Peyer's patch (tissue), 4 donors: ENCODE data around the gene SGIP1. TPM values are rescaled to one million over a fixed set of nuclear protein-coding genes. Genes with fewer than 3 reads are reported as not detected.

ENCODE experiments used
- DNase-seq, 3 donors: peaks; one replicate each; pipeline ENCODE4 v3.0.0-alpha.2; 2017 to 2019
- H3K27ac ChIP-seq, 4 donors: fragments of 200-600 bp; sonication (generic); one replicate each; pipeline ENCODE4 v1.5.1; 2016 to 2019
- H3K27me3 ChIP-seq, 2 donors: fragments of 200-600 bp; sonication (generic); one replicate each; pipeline ENCODE4 v1.5.1; 2019
- H3K36me3 ChIP-seq, 3 donors: fragments of 200-600 bp; sonication (generic); one replicate each; pipeline ENCODE4 v1.5.1; 2016 to 2019
- H3K4me1 ChIP-seq, 4 donors: fragments of 200-600 bp; sonication (generic); one replicate each; pipeline ENCODE4 v1.5.1; 2016 to 2019
- H3K4me3 ChIP-seq, 4 donors: fragments of 200-600 bp; sonication (generic); 1 replicate in 3 of 4; 2 replicates in 1 of 4; pipeline ENCODE4 v1.5.1; 2016 to 2019; ENCODE audit warnings: mild to moderate bottlenecking in 1 of 4
- H3K9me3 ChIP-seq, 4 donors: fragments of 200-600 bp; sonication (generic); one replicate each; pipeline ENCODE4 v1.5.1; 2016 to 2019; ENCODE audit warnings: mild to moderate bottlenecking in 1 of 4
- CTCF ChIP-seq, 6 experiments: fragments of 450-650 bp in 4 of 6; fragments of 200-600 bp in 2 of 6; sonication (generic) in 1 of 6; IDR thresholded peaks; one replicate each; pipeline ENCODE4 v1.5.1; 2017 to 2019; ENCODE audit warnings: antibody characterized with exemption in 6 of 6, mild to moderate bottlenecking in 3 of 6, moderate library complexity in 1 of 6
- POLR2A ChIP-seq, 2 donors: fragments of 450-650 bp; IDR thresholded peaks; one replicate each; pipeline ENCODE4 v1.5.1; 2017; ENCODE audit warnings: antibody characterized with exemption in 2 of 2, mild to moderate bottlenecking in 2 of 2, moderate library complexity in 2 of 2
- total RNA-seq, 4 donors: library from RNA; depleted of rRNA; stranded (reverse); fragments of >200 nt; gene quantifications; one replicate each; pipeline ENCODE4 v1.1.0, GENCODE V29; 2016

Gene SGIP1
- total RNA-seq, 4 donors from 2014 or later: 0.47 to 14.9 (median 5.8) TPM

- Histone ChIP-seq H3K36me3 (no peaks in the 10 kb centered on the region), H3K27me3 (no peaks in the 10 kb centered on the region), H3K4me1 (peaks cover 0 to 19% (median 0%) of the 10 kb centered on the region in 4 donors), H3K9me3 (no peaks in the 10 kb centered on the region), H3K27ac (no peak overlapping the region), H3K4me3 (no peak overlapping the region)
- TF ChIP-seq POLR2A (IDR thresholded peaks at IDR 0.05): no peak
- no peak for TF ChIP-seq CTCF (IDR thresholded peaks at IDR 0.05)
- DNase-seq: no peak
Observed at GRCh38 chr1:66537718-66538117, 3.8 kb downstream of the SGIP1 start.

DNA sequence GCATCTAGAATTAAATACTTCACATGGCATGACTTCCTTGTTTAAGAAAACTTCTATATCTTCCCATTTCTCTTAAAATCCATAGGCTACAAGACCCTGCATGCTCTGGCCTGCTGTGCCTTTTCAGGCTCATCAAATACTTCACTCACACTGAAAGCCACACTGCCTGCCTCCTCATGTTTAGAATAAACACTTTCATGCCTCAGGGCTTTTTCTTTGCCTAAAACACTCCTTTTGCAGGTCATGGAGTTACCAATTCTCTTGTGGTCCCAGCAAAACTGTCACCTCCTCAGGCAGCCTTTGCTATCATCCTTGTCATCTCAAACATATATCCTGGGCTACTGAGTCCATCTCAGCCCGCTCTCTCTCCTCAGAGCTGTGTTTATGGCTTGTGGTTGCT, 5.5 kb downstream of the SGIP1 start:
- peaks cover 0 to 24% (median 0%) of the 10 kb centered on the region in 4 donors for H3K4me1 ChIP-seq
- no peaks in the 10 kb centered on the region for H3K36me3 ChIP-seq
- no peaks in the 10 kb centered on the region for H3K9me3 ChIP-seq
- H3K27ac ChIP-seq: no peak overlapping the region
- no peak for DNase-seq
- H3K27me3 ChIP-seq: no peaks in the 10 kb centered on the region
- no peak overlapping the region for H3K4me3 ChIP-seq
- TF ChIP-seq POLR2A (IDR thresholded peaks at IDR 0.05) (no peak), CTCF (IDR thresholded peaks at IDR 0.05) (no peak)

GRCh38 chr1:66540434-66541032, 6.6 kb downstream of the SGIP1 start:
- no peak for TF ChIP-seq CTCF (IDR thresholded peaks at IDR 0.05)
- no peak for TF ChIP-seq POLR2A (IDR thresholded peaks at IDR 0.05)
- peaks cover 0 to 24% (median 0%) of the 10 kb centered on the region in 4 donors for H3K4me1 ChIP-seq

DNA sequence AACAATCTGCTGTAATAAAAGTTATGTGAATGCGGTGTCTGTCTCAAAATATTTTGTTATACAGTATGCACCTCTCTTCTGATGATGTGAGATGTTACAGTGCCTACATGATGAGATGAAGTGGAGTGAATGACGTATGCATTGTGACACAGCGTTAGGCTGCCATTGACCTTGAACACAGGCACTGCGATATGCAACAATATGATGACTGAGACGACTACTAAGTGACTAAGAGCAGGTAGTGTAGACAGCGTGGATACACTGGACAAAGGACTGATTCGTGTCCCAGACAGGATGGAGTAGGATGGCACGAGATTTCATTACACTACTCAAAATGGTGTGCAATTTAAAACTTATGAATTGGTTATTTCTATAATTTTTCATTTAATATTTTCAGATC, 8.4 kb downstream of the SGIP1 start:
- H3K27ac ChIP-seq: peak overlapping the region in 1 of 4 donors; percentile 5
- no peaks in the 10 kb centered on the region for H3K36me3 ChIP-seq
- no peak overlapping the region for H3K4me3 ChIP-seq
- H3K9me3 ChIP-seq: no peaks in the 10 kb centered on the region
- peaks cover 0 to 24% (median 0%) of the 10 kb centered on the region in 4 donors for H3K4me1 ChIP-seq
- no peaks in the 10 kb centered on the region for H3K27me3 ChIP-seq
- DNase-seq: no peak
- TF ChIP-seq POLR2A (IDR thresholded peaks at IDR 0.05): no peak
- TF ChIP-seq CTCF (IDR thresholded peaks at IDR 0.05): no peak

More at GRCh38 chr1:66540434-66541032, 6.6 kb downstream of the SGIP1 start:
- Histone ChIP-seq H3K9me3 (no peaks in the 10 kb centered on the region), H3K27me3 (no peaks in the 10 kb centered on the region), H3K4me3 (no peak overlapping the region), H3K36me3 (no peaks in the 10 kb centered on the region), H3K27ac (no peak overlapping the region)
- DNase-seq: no peak

DNA sequence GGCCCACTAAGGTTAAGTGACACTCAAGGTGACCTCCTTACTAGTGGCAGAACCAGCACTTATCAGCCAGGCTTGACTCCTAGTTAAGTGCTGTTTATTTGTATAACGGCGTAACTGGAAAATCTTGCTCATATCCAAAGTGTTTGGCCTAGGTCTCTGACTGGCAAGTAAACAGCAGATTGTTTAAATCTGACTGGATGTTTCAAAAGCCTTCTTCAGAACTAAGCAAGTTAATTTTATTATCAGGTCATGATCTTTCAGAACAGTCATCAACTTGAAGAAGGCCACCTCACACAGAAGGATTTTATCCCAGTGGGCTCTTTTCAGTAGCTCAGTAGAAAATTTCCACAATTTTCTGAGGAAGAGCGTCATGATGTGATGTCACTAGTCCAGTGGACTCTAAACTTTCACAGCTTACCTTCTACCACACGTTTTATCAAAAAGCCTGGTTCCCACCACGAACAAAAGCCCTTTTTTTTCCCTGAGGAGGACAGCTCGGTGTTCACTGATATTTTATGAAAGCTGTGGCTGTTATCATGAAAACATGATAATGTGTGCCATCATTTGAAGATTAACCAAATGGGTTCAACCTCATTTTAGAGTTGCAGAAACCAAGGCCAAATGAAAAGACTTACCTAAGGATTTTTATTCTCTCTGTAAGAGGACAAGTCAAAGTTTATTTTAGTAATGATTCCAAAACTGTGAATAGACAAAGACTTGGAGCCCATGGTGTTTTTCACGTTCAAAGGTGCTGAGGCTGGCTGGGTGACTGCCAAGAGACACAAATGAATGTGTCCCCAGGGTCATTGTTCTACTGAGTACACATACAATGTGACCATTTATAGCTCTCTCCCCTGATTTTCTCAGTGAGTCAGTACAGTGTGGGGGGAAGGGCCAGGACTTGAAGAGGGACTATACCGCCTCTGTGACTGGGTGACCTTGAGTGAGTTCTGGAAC, 9.1 kb downstream of the SGIP1 start:
- peak in 2 of 3 donors; percentile 69 to 79 for DNase-seq
- no peak for TF ChIP-seq POLR2A (IDR thresholded peaks at IDR 0.05)
- TF ChIP-seq CTCF (IDR thresholded peaks at IDR 0.05): no peak
- Histone ChIP-seq H3K27ac (peak overlapping the region in 2 of 4 donors; percentile 5 to 20), H3K27me3 (no peaks in the 10 kb centered on the region), H3K4me1 (peaks cover 0 to 24% (median 0%) of the 10 kb centered on the region in 4 donors), H3K36me3 (no peaks in the 10 kb centered on the region), H3K4me3 (no peak overlapping the region), H3K9me3 (no peaks in the 10 kb centered on the region)
